SJSA1 (cell line): ENCODE data around the gene WDR5. TPM values are rescaled to one million over a fixed set of nuclear protein-coding genes. Genes with fewer than 3 reads are reported as not detected.

Experiments used
- DNase-seq, 2 experiments: peaks; one replicate each; pipeline ENCODE4 v3.0.0-alpha.2; 2015 to 2020; ENCODE audit warnings: low spot score in 2 of 2, low read depth in 1 of 2
- H3K27ac ChIP-seq: fragments of 250-450 bp; sonication (Bioruptor Pico); 2 replicates; pipeline ENCODE4 v1.5.1; 2020; ENCODE audit warnings: mild to moderate bottlenecking, moderate library complexity
- H3K27me3 ChIP-seq: fragments of 250-450 bp; sonication (Bioruptor Pico); replicated peaks from 2 replicates; pipeline ENCODE4 v1.5.1; 2020; ENCODE audit warnings: mild to moderate bottlenecking, moderate library complexity
- H3K36me3 ChIP-seq: fragments of 250-450 bp; sonication (Bioruptor Pico); 2 replicates; pipeline ENCODE4 v1.5.1; 2020; ENCODE audit warnings: mild to moderate bottlenecking
- H3K4me1 ChIP-seq: fragments of 250-450 bp; sonication (Bioruptor Pico); replicated peaks from 2 replicates; pipeline ENCODE4 v1.6.1; 2021; ENCODE audit warnings: mild to moderate bottlenecking
- H3K4me3 ChIP-seq: fragments of 250-450 bp; sonication (Bioruptor Pico); 2 replicates; pipeline ENCODE4 v1.5.1; 2020; ENCODE audit warnings: mild to moderate bottlenecking
- H3K9me3 ChIP-seq: fragments of 250-450 bp; sonication (Bioruptor Pico); replicated peaks from 2 replicates; pipeline ENCODE4 v1.5.1; 2020; ENCODE audit warnings: mild to moderate bottlenecking
- total RNA-seq: library from RNA; depleted of rRNA; stranded (reverse); fragments of >200 nt; shearing (Covaris generic); gene quantifications from 2 replicates; pipeline ENCODE4 v1.2.3, GENCODE V29; 2014

The WDR5 gene
- total RNA-seq, 1 experiment from 2014 or later, result 26.7 TPM

- no peak overlapping the region for H3K27ac ChIP-seq
- no peaks in the 10 kb centered on the region for H3K36me3 ChIP-seq
- no peak overlapping the region for H3K4me3 ChIP-seq
- H3K9me3 ChIP-seq, result no peaks in the 10 kb centered on the region
- H3K4me1 ChIP-seq, result no peaks in the 10 kb centered on the region
- no peak for DNase-seq
- H3K27me3 ChIP-seq, result no peaks in the 10 kb centered on the region
Measured at GRCh38 chr9:134187891-134188385, 52.1 kb downstream of the WDR5 start.

DNA sequence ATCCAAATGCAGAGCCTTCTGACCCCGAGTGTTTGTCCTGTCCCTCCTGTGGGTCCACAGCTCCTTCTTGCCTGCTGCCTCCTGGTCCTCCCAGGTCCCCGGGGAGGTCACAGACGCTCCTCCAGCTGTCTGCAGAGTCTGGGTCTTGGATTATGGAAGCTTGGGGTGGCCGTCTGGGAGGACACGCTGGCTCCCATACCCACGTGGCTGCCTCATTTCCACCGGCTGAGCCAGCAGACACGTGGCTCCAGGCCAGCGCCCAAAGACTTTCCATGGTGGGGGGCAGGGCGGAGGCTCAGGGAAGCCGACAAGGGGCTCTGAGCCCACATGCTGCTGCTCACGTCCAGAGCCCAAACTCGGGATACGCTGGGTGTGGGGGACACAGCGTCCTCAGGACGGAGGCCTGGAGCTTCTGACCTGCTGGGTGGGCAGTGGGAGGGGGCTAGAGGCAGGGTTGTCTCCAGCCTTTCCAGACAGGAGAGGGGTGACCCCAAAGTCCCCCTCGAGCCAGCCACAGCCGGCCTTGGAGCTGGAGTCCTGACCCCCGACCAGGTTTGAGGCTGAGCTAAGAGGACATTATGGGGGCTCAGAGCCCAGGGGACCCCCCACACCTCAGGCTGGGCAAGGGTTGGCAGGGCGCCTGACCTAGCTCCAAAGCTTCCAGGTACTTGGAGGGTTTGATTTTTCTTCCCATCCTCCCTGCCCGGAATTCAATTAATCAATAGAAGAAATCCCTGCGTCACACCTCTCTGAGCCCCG is 52.7 kb downstream of the WDR5 start:
- Histone ChIP-seq H3K4me1 (no peaks in the 10 kb centered on the region), H3K27me3 (no peaks in the 10 kb centered on the region), H3K9me3 (no peaks in the 10 kb centered on the region), H3K27ac (no peak overlapping the region), H3K4me3 (no peak overlapping the region), H3K36me3 (no peaks in the 10 kb centered on the region)
- no peak for DNase-seq

DNA sequence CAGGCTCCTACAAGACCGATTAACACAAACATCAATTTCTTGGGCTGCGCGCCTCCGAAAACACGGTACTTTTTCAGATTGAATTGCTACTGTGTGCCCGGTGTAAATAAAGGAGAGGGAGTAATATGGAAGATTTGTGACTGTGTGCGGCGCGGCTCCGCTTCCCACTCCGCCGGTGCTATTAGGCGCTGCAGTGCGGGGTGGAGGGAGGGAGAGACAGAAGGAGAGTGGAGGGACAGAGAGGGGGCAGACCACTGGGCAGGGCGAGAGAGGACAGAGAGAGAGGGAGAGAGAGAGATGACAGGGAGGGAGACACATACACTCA is 53.2 kb downstream of the WDR5 start:
- Histone ChIP-seq H3K36me3 (no peaks in the 10 kb centered on the region), H3K27ac (no peak overlapping the region), H3K4me1 (no peaks in the 10 kb centered on the region), H3K9me3 (no peaks in the 10 kb centered on the region), H3K4me3 (no peak overlapping the region), H3K27me3 (no peaks in the 10 kb centered on the region)
- no peak for DNase-seq

- Histone ChIP-seq H3K36me3 (no peaks in the 10 kb centered on the region), H3K27me3 (no peaks in the 10 kb centered on the region), H3K4me1 (no peaks in the 10 kb centered on the region), H3K4me3 (no peak overlapping the region), H3K9me3 (no peaks in the 10 kb centered on the region), H3K27ac (no peak overlapping the region)
- DNase-seq, result no peak
Measured at GRCh38 chr9:134189470-134190231, 53.8 kb downstream of the WDR5 start.

GRCh38 chr9:134190232-134191121 is 54.6 kb downstream of the WDR5 start:
- DNase-seq, result no peak
- Histone ChIP-seq H3K27me3 (no peaks in the 10 kb centered on the region), H3K4me1 (no peaks in the 10 kb centered on the region), H3K36me3 (no peaks in the 10 kb centered on the region), H3K4me3 (no peak overlapping the region), H3K27ac (no peak overlapping the region), H3K9me3 (no peaks in the 10 kb centered on the region)

GRCh38 chr9:134191455-134192209 is 55.8 kb downstream of the WDR5 start:
- Histone ChIP-seq H3K4me3 (no peak overlapping the region), H3K27me3 (no peaks in the 10 kb centered on the region), H3K36me3 (no peaks in the 10 kb centered on the region), H3K4me1 (no peaks in the 10 kb centered on the region), H3K27ac (no peak overlapping the region), H3K9me3 (no peaks in the 10 kb centered on the region)
- DNase-seq, result no peak

DNA sequence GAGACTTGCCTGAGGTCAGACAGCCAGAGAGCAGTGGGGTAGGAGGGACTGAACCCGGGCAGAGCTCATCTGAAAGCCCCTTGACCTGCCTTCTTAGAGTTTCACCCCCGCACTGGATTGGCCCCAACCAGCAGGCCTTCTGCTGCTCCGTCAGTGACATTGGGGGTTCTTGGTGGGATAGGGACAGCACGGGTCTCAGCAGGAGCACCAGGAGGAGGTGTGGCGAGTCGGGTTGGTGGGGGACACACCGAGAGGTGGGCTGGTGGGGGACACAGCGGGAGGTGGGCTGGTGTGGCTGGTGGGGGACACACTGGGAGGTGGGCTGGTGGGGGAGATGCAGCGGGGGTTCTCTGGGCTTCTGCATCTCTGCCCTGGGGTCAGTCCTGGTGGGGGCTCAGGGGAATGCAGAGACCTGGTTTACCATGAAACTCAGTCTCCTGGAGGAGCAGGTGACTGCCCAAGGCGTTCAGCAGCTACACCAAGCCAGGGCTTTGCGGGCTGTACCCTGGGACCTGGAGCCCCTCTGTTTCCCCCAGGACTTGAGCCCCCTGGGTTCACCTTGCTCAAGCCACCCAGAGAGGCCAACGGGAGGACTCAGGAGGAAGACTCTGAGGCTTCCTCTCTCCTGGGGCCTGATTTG is 56.5 kb downstream of the WDR5 start:
- Histone ChIP-seq H3K27me3 (no peaks in the 10 kb centered on the region), H3K36me3 (no peaks in the 10 kb centered on the region), H3K4me1 (no peaks in the 10 kb centered on the region), H3K9me3 (no peaks in the 10 kb centered on the region), H3K4me3 (no peak overlapping the region), H3K27ac (no peak overlapping the region)
- DNase-seq, result no peak

DNA sequence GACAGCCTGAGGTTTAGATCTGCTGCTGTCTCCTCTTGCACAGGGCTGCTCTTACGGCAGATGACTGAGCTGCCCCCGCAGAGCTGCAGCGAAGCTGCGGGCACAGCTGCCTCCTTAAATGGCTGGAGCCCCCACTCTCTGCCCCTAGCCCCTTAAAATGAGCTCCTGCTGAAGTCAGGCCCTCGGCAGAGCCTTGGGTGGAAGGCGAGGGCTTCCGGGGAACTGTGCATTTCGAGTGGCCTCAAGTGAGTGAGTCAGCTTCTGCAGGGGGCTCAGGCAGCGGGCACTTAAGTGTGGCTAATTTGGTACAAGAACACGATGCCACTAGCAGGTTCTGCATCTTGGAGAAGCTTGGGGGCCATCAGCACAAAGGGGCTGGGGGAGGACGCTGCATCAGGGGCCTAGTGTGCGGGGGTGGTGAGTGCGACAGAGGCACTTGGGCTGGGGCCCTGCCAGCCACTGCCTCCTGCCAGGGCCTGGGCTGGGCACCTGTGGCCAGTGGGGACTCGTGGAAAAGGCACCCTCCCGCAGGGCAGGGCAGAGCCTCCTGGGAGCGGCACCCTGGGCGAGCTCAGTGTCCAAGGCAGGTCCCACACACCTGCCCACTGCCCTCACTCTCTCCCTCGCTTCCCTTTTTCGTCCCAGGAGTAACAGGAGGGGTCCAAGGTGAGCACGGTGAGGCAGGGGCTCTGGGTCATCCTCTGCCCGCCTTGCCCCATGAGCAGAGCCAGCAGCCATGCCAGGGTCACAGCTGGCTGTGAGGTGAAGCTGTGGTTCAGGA is 57.3 kb downstream of the WDR5 start:
- no peak overlapping the region for H3K27ac ChIP-seq
- DNase-seq, result no peak
- H3K4me3 ChIP-seq, result no peak overlapping the region
- H3K27me3 ChIP-seq, result no peaks in the 10 kb centered on the region
- H3K36me3 ChIP-seq, result no peaks in the 10 kb centered on the region
- H3K9me3 ChIP-seq, result no peaks in the 10 kb centered on the region
- no peaks in the 10 kb centered on the region for H3K4me1 ChIP-seq

GRCh38 chr9:134193912-134194535 is 58.1 kb downstream of the WDR5 start:
- H3K27ac ChIP-seq, result no peak overlapping the region
- no peaks in the 10 kb centered on the region for H3K27me3 ChIP-seq
- H3K9me3 ChIP-seq, result no peaks in the 10 kb centered on the region
- H3K4me3 ChIP-seq, result no peak overlapping the region
- H3K36me3 ChIP-seq, result no peaks in the 10 kb centered on the region
- DNase-seq, result no peak
- H3K4me1 ChIP-seq, result no peaks in the 10 kb centered on the region

DNA sequence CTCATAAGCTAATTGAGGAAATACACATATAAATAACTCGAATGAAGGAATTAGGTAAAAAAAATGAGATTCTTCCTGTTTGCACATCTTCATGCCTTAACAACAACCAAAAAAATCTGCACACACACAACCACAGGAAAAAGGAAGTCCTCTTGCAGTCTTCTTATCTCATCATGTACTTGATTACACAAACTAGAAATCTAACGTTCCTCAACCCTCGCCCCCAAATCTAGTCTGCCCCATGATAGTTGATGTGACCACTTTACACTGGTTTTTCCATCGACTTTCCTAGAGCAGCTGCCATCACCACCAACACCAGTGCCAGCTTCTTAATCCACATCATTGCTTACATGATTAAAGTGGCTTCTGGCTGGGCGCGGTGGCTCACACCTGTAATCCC is 59.7 kb downstream of the WDR5 start:
- H3K9me3 ChIP-seq, result no peaks in the 10 kb centered on the region

DNA sequence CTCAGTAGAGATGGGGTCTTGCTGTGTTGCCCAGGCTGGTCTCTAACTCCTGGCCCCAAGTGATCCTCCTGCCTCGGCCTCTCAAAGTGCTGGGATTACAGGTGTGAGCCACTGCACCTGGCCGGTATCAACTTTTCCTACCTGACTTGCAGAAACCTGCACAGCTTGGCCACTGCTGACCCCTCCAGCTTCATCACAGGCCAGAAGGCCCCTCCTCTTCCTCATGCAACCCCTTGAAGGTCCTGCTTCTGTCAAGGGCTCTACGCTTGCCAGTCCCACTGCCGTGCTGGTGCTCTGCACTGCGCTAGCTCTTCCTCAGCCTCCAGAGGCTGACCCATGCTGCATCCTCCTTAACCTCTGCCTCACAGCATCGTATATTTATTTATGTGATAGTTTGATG is 61.0 kb downstream of the WDR5 start:
- Histone ChIP-seq H3K27me3 (peaks cover 4% of the 10 kb centered on the region; the same call in 1 of the 2 replicates), H3K9me3 (no peaks in the 10 kb centered on the region)

More for the DNA sequence above, 59.7 kb downstream of the WDR5 start:
- DNase-seq, result no peak
- Histone ChIP-seq H3K36me3 (no peaks in the 10 kb centered on the region), H3K4me1 (no peaks in the 10 kb centered on the region), H3K27me3 (peaks cover 4% of the 10 kb centered on the region; the same call in 1 of the 2 replicates), H3K4me3 (no peak overlapping the region), H3K27ac (no peak overlapping the region)

GRCh38 chr9:134198791-134199190 is 62.9 kb downstream of the WDR5 start:
- H3K4me1 ChIP-seq, result no peaks in the 10 kb centered on the region
- DNase-seq, result no peak
- no peaks in the 10 kb centered on the region for H3K36me3 ChIP-seq

More for the DNA sequence above, 61.0 kb downstream of the WDR5 start:
- H3K4me3 ChIP-seq, result no peak overlapping the region
- no peak for DNase-seq
- no peak overlapping the region for H3K27ac ChIP-seq
- H3K36me3 ChIP-seq, result no peaks in the 10 kb centered on the region
- H3K4me1 ChIP-seq, result no peaks in the 10 kb centered on the region

More at GRCh38 chr9:134198791-134199190, 62.9 kb downstream of the WDR5 start:
- Histone ChIP-seq H3K27ac (no peak overlapping the region), H3K4me3 (no peak overlapping the region), H3K9me3 (no peaks in the 10 kb centered on the region), H3K27me3 (peaks cover 14% of the 10 kb centered on the region; the same call in 1 of the 2 replicates)
